GM12801 (cell line): ENCODE measurements around the gene EXD2.

Experiments used
- TF ChIP-seq, protein P1 (sequence below): IDR thresholded peaks from one replicate; pipeline ENCODE4 v1.5.1; 2011; ENCODE audit warnings: control low read depth; ENCODE audit not compliant: insufficient read length; ENCODE audit errors: extremely low read depth

EXD2 gene

DNA sequence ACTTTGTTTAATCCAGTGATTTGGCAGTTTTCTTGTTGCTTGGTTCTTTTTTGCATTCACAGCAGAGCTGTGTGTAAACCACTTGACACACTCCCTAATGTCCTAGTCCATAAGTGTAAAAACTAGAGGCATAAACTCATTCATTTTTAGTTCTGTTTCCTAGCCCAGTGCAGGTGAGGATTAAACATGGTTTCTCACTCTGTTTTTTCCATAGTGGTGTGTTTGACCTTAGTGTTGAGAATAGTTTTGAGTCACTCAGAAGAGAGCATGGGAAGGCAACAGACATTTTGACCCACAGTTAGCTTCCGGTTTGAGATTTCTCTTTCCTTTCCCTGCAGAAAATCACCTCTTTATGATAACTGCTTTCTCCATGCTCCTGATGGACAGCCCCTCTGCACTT is 44.4 kb downstream of the EXD2 start:
- TF ChIP-seq, protein P1, sequence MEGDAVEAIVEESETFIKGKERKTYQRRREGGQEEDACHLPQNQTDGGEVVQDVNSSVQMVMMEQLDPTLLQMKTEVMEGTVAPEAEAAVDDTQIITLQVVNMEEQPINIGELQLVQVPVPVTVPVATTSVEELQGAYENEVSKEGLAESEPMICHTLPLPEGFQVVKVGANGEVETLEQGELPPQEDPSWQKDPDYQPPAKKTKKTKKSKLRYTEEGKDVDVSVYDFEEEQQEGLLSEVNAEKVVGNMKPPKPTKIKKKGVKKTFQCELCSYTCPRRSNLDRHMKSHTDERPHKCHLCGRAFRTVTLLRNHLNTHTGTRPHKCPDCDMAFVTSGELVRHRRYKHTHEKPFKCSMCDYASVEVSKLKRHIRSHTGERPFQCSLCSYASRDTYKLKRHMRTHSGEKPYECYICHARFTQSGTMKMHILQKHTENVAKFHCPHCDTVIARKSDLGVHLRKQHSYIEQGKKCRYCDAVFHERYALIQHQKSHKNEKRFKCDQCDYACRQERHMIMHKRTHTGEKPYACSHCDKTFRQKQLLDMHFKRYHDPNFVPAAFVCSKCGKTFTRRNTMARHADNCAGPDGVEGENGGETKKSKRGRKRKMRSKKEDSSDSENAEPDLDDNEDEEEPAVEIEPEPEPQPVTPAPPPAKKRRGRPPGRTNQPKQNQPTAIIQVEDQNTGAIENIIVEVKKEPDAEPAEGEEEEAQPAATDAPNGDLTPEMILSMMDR = no peak

DNA sequence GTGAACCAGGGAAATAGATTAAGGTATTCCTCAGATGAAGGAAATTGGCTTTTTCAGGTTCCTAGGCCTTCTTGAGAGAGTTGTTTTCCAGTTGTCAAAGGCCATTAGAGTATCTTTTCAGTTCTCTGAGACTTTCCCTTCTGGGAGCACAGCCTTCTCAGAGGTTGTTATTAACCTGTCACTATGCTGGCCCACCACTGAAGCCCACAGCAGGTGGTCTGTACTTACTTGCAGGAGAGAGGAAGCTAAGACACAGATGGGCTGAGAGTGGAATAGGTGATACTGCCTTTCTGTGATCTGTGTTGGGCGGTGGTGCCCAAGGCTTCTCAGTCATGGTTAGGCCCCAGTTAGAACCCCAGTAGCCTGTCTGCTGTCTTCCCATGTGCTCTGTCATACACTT is 45.8 kb downstream of the EXD2 start:
- TF ChIP-seq, protein P1 = no peak

DNA sequence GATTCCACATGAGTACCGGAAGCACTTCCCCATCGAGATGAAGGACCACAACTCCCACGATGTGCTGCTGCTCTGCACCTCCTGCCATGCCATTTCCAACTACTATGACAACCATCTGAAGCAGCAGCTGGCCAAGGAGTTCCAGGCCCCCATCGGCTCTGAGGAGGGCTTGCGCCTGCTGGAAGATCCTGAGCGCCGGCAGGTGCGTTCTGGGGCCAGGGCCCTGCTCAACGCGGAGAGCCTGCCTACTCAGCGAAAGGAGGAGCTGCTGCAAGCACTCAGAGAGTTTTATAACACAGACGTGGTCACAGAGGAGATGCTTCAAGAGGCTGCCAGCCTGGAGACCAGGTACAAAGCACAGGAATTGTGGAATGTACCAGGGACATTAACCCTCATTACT is 46.3 kb downstream of the EXD2 start:
- TF ChIP-seq, protein P1 = no peak

DNA sequence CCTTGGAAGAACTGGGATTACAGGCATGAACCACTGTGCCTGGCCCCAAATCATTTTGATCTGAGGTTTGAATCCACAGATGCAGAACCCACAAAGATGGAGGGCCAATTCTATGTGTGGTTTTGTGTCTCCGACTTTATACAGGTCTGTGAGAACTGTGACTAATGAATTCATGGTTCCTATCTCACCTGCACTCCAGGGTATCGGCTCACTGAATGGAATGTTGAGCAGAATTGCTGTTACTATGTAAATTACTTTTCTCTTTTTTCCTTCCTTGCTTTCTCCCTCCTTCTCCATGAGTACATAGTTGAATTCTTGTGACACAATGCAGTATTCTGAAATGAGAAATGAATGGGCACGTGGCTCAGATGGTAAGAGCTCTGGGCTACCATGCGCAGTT is 47.6 kb downstream of the EXD2 start:
- TF ChIP-seq, protein P1 = no peak

DNA sequence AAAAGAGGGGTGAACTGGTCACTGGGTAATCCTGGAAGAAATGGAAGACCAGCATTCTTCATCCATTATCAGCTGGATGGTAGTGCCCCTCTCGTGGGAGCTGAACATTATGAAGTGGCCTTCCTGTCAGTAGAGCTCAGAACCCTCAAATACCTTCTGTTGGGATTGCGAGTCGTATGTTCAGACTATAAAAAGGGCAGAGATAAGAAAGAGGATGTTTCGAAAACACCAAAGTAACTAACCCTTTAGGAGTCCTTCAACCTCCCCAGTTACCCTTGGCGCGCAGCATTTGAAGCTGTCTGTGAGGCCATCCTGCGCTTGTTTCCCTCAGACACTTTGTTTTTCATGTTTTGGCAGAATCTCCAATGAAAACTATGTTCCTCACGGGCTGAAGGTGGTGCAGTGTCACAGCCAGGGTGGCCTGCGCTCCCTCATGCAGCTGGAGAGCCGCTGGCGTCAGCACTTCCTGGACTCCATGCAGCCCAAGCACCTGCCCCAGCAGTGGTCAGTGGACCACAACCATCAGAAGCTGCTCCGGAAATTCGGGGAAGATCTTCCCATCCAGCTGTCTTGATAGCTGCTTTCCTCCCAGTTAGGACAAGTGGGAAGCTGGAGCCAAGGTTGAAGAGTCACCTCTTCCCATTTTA is 49.4 kb downstream of the EXD2 start:
- TF ChIP-seq, protein P1 = no peak

DNA sequence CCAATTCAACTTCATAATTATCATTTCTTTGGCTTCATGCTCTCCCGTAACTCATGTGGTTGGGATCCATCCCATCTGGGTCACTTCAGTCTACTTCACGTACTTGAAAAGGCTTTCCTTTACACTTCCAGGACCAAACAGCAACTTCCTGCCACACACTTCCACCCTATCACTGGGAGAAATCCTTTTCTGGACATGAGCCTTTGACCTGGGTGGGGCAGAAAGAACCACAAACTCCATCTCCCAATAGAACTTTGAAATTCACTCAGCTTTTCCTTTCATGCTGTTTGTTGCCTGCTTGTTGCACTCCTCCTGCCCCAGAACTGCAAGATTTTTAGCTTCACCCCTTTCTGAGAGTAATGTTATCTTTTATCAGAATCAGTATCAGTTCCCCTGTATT is 50.3 kb downstream of the EXD2 start:
- TF ChIP-seq, protein P1 = no peak

DNA sequence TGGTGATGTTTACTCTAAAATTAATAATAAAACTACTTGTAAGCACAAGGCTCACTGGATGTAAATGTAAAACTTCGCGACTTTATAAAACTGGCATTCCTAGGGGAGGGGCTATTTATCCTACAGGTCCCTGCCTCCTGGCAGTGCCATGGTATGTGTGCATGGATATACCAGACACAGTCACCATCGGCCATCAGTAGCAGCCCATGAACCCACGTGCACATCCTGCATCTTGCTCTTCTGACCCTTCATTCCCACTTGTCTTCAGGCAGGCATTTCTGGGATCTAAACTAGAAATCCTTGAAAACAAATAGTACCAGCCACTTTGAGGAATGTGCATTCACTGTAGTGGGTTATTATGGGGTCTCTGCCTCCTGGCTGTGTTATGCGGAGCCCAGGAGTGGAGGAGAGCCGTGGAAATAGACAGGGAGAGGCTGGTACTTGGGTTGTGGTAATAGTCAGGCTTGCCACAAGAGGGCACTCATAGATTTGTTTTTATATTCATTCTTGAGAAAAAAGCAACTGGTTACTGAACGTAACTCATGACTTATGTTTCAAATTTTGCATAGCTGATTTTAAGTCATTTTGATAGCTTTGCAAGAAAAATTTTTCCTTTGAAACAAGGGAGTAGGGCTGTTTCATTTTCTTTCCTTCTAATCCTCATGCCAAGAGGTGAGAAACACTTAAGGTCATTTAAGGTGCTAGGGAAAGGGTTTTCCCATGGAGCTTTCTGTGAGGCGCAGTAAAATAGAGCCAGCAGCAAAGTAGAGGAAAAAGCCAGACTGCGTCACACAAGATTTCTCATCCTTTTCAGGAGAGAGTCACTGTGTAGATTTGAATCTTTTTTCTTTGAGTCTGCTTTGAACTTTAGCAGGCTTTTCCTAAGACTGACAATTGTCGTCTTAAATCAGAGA is 51.3 kb downstream of the EXD2 start:
- TF ChIP-seq, protein P1 = no peak
